H1 (cell line): ENCODE results near the gene CBY1. TPM values are rescaled to one million over a fixed set of nuclear protein-coding genes. Genes with fewer than 3 reads are reported as not detected.

Source experiments
- CTCF ChIA-PET: fragments of 300-600 bp; sonication (Branson Sonifier 250); formaldehyde crosslinking; loops from one replicate; lab custom pipeline; 2021; ENCODE audit not compliant: partially characterized antibody; lab: Charles Lee
- POLR2A ChIA-PET: fragments of 300-600 bp; sonication (Branson Sonifier 250); formaldehyde crosslinking; loops from one replicate; lab custom pipeline; 2021; ENCODE audit warnings: inconsistent platforms; ENCODE audit not compliant: partially characterized antibody; lab: Charles Lee
- DNase-seq, 2 experiments: peaks; one replicate each; pipeline versions ENCODE4 v3.0.0 to v3.0.0-alpha.2; 2010 to 2022; ENCODE audit warnings: low spot score in 2 of 2, low read depth in 1 of 2, mixed read lengths in 1 of 2
- FAIRE-seq: peaks from 2 replicates; lab custom pipeline; 2011; peaks lifted over from hg19 to GRCh38; lab: Jason Lieb, UNC
- H2AFZ ChIP-seq: 2 replicates; pipeline ENCODE4 v1.8.1; 2012; ENCODE audit warnings: low read length, inconsistent platforms
- H2AK5ac ChIP-seq: 2 replicates; pipeline ENCODE4 v1.6.1; 2013; ENCODE audit warnings: low read depth, low read length
- H2BK120ac ChIP-seq: replicated peaks from 2 replicates; pipeline ENCODE3; 2013; ENCODE audit warnings: low read depth, low read length, inconsistent platforms
- H2BK12ac ChIP-seq: 2 replicates; pipeline ENCODE4 v1.6.1; 2013; ENCODE audit warnings: low read depth, low read length
- H2BK15ac ChIP-seq: 2 replicates; pipeline ENCODE4 v1.6.1; 2013; ENCODE audit warnings: low read length
- H2BK20ac ChIP-seq: 2 replicates; pipeline ENCODE4 v1.6.1; 2013; ENCODE audit warnings: low read length
- H2BK5ac ChIP-seq: 2 replicates; pipeline ENCODE4 v1.6.1; 2013; ENCODE audit warnings: low read depth, low read length
- H3K14ac ChIP-seq: 2 replicates; pipeline ENCODE4 v1.6.1; 2013; ENCODE audit warnings: inconsistent platforms; ENCODE audit not compliant: insufficient read length
- H3K18ac ChIP-seq: 2 replicates; pipeline ENCODE4 v1.6.1; 2013; ENCODE audit warnings: low read length; ENCODE audit errors: extremely low read depth
- H3K23ac ChIP-seq: 2 replicates; pipeline ENCODE4 v1.6.1; 2013; ENCODE audit warnings: inconsistent platforms; ENCODE audit not compliant: insufficient read length
- H3K23me2 ChIP-seq: 2 replicates; pipeline ENCODE4 v1.6.1; 2013; ENCODE audit warnings: low read depth, low read length
- H3K27ac ChIP-seq: 2 replicates; pipeline ENCODE4 v1.6.1; 2011; ENCODE audit warnings: low read depth, low read length, inconsistent platforms
- H3K27me3 ChIP-seq, 4 experiments: replicated peaks in 1 of 4; 1 replicate in 1 of 4; 2 replicates in 3 of 4; pipeline versions ENCODE4 v1.6.1 to v1.8.1; 2011 to 2013; ENCODE audit warnings: low read length in 3 of 4, mild to moderate bottlenecking in 3 of 4, inconsistent platforms in 2 of 4, mixed read lengths in 2 of 4, moderate library complexity in 1 of 4; ENCODE audit not compliant: control insufficient read depth in 3 of 4, insufficient read depth in 3 of 4; ENCODE audit errors: extremely low read depth in 1 of 4
- H3K36me3 ChIP-seq, 4 experiments: 2 replicates each; pipeline versions ENCODE4 v1.6.1 to v1.8.1; 2011 to 2013; ENCODE audit warnings: mild to moderate bottlenecking in 4 of 4, low read length in 3 of 4, moderate library complexity in 2 of 4, control low read depth in 1 of 4, inconsistent platforms in 1 of 4; ENCODE audit not compliant: insufficient read depth in 4 of 4, control insufficient read depth in 2 of 4
- H3K4ac ChIP-seq: replicated peaks from 2 replicates; pipeline ENCODE3; 2013; ENCODE audit warnings: low read length, low read depth, mixed read lengths, inconsistent platforms; ENCODE audit not compliant: insufficient read length
- H3K4me1 ChIP-seq, 4 experiments: replicated peaks in 1 of 4; 1 replicate in 1 of 4; 2 replicates in 3 of 4; pipeline versions ENCODE4 v1.6.1 to v1.8.1; 2011 to 2013; ENCODE audit warnings: low read length in 3 of 4, inconsistent platforms in 2 of 4, mixed read lengths in 1 of 4; ENCODE audit not compliant: insufficient read depth in 4 of 4, control insufficient read depth in 3 of 4
- H3K4me2 ChIP-seq, 2 experiments: 2 replicates each; pipeline versions ENCODE4 v1.6.1 to v1.8.1; 2011 to 2013; ENCODE audit warnings: low read depth in 2 of 2, low read length in 2 of 2, control low read depth in 1 of 2, inconsistent platforms in 1 of 2, mild to moderate bottlenecking in 1 of 2; ENCODE audit not compliant: insufficient read depth in 1 of 2
- H3K4me3 ChIP-seq, 4 experiments: fragments of 200-600, 300-600 bp in 1 of 4; sonication (generic), shearing (Covaris generic), sonication (Bioruptor Twin) in 1 of 4; 2 replicates each; pipeline versions ENCODE4 v1.5.1 to v1.8.1; 2011 to 2016; ENCODE audit warnings: low read length in 4 of 4, low read depth in 3 of 4, control low read depth in 2 of 4, inconsistent platforms in 2 of 4, mild to moderate bottlenecking in 2 of 4, mixed read lengths in 1 of 4, moderate library complexity in 1 of 4; ENCODE audit not compliant: insufficient read depth in 2 of 4; ENCODE audit errors: extremely low read depth in 1 of 4
- H3K56ac ChIP-seq: replicated peaks from 2 replicates; pipeline ENCODE3; 2013; ENCODE audit warnings: low read depth, mild to moderate bottlenecking, mixed read lengths, low read length, inconsistent platforms; ENCODE audit not compliant: insufficient read length
- H3K79me1 ChIP-seq: 2 replicates; pipeline ENCODE4 v1.6.1; 2013; ENCODE audit warnings: low read depth, low read length, control low read depth
- H3K79me2 ChIP-seq, 2 experiments: 2 replicates each; pipeline versions ENCODE4 v1.6.1 to v1.8.1; 2012 to 2013; ENCODE audit warnings: low read length in 2 of 2, mild to moderate bottlenecking in 2 of 2, inconsistent platforms in 1 of 2; ENCODE audit not compliant: insufficient read depth in 2 of 2, control insufficient read depth in 1 of 2
- H3K9ac ChIP-seq, 4 experiments: replicated peaks in 1 of 4; 1 replicate in 1 of 4; 2 replicates in 3 of 4; pipeline versions ENCODE4 v1.6.1 to v1.8.1; 2011 to 2013; ENCODE audit warnings: low read depth in 3 of 4, low read length in 3 of 4, control low read depth in 2 of 4, mild to moderate bottlenecking in 2 of 4, moderate library complexity in 2 of 4, inconsistent platforms in 1 of 4; ENCODE audit errors: extremely low read depth in 1 of 4
- H3K9me3 ChIP-seq, 2 experiments: 2 replicates each; pipeline versions ENCODE4 v1.6.1 to v1.8.1; 2012 to 2013; ENCODE audit warnings: mild to moderate bottlenecking in 2 of 2, moderate library complexity in 2 of 2, control low read depth in 1 of 2, inconsistent platforms in 1 of 2, low read depth in 1 of 2, low read length in 1 of 2, mixed read lengths in 1 of 2; ENCODE audit not compliant: insufficient read depth in 2 of 2
- H4K20me1 ChIP-seq, 2 experiments: replicated peaks in 1 of 2; 2 replicates each; pipeline versions ENCODE3 to v1.8.1; 2011 to 2013; ENCODE audit warnings: inconsistent platforms in 2 of 2, low read length in 2 of 2, mild to moderate bottlenecking in 1 of 2; ENCODE audit not compliant: insufficient read depth in 2 of 2, control insufficient read depth in 1 of 2
- H4K5ac ChIP-seq: 2 replicates; pipeline ENCODE4 v1.6.1; 2013; ENCODE audit warnings: low read length, low read depth, mixed read lengths, inconsistent platforms; ENCODE audit not compliant: insufficient read length
- H4K8ac ChIP-seq: 2 replicates; pipeline ENCODE4 v1.8.0; 2013; ENCODE audit warnings: mild to moderate bottlenecking, moderate library complexity, low read length, inconsistent platforms; ENCODE audit not compliant: insufficient read depth; ENCODE audit errors: extremely low read depth
- H4K91ac ChIP-seq: replicated peaks from 2 replicates; pipeline ENCODE3; 2013; ENCODE audit warnings: low read length, mixed read lengths, inconsistent platforms; ENCODE audit not compliant: insufficient read length
- BCL11A ChIP-seq, 2 experiments: IDR thresholded peaks; one replicate each; pipeline ENCODE4 v1.6.1; 2011; ENCODE audit warnings: low read depth in 2 of 2, low read length in 2 of 2, mild to moderate bottlenecking in 2 of 2
- CEBPB ChIP-seq: IDR thresholded peaks from 2 replicates; pipeline ENCODE4 v1.6.1; 2012; ENCODE audit warnings: low read depth, low read length
- CREB1 ChIP-seq: IDR thresholded peaks from 2 replicates; pipeline ENCODE4 v1.6.1; 2012; ENCODE audit warnings: inconsistent platforms
- FOSL1 ChIP-seq: IDR thresholded peaks from 2 replicates; pipeline ENCODE4 v1.6.1; 2011; ENCODE audit warnings: mild to moderate bottlenecking, low read depth, low read length, moderate library complexity; ENCODE audit not compliant: insufficient read depth
- RAD21 ChIP-seq, 2 experiments: IDR thresholded peaks in 1 of 2; conservative IDR thresholded peaks in 1 of 2; 2 replicates each; pipeline ENCODE4 v1.6.1; 2011; ENCODE audit warnings: low read depth in 2 of 2, low read length in 2 of 2, improper control_type of control experiment in 1 of 2, inconsistent platforms in 1 of 2, mild to moderate bottlenecking in 1 of 2, moderate library complexity in 1 of 2
- SIN3A ChIP-seq, 2 experiments: IDR thresholded peaks in 1 of 2; conservative IDR thresholded peaks in 1 of 2; 2 replicates each; pipeline ENCODE4 v1.6.1; 2011 to 2012; ENCODE audit warnings: low read length in 2 of 2, improper control_type of control experiment in 1 of 2, low read depth in 1 of 2, mild to moderate bottlenecking in 1 of 2
- SIX5 ChIP-seq: IDR thresholded peaks from 2 replicates; pipeline ENCODE4 v1.6.1; 2011; ENCODE audit warnings: mild to moderate bottlenecking, low read depth, low read length
- SP4 ChIP-seq: IDR thresholded peaks from 2 replicates; pipeline ENCODE4 v1.6.1; 2012; ENCODE audit warnings: low read length, inconsistent platforms
- SRF ChIP-seq: IDR thresholded peaks from 2 replicates; pipeline ENCODE4 v1.6.1; 2011; ENCODE audit warnings: mild to moderate bottlenecking, low read depth, low read length, moderate library complexity
- WGBS, 2 experiments: shearing (Covaris generic) in 1 of 2; methylation state at CpG; one replicate each; pipeline versions ENCODE4 v1.1.6 to v1.1.7; 2013 to 2015; ENCODE audit warnings: low lambda C conversion rate in 2 of 2, mixed read lengths in 2 of 2, inconsistent platforms in 1 of 2, low coverage in 1 of 2, missing lambda C conversion rate in 1 of 2; ENCODE audit not compliant: insufficient replicate concordance in 2 of 2, insufficient coverage in 1 of 2, insufficient read length in 1 of 2; ENCODE audit errors: extremely low coverage in 1 of 2, missing lambda C conversion rate in 1 of 2; 5-methylcytosine and 5-hydroxymethylcytosine counted together
- polyA plus RNA-seq, 7 experiments: library from polyadenylated mRNA; depleted of rRNA in 3 of 7; stranded (reverse) in 5 of 7; unstranded in 2 of 7; fragments of >200 nt in 5 of 7; fragments of 200-250 nt in 2 of 7; gene quantifications; 1 replicate in 5 of 7; 2 replicates in 1 of 7; 4 replicates in 1 of 7; pipeline versions ENCODE4 v1.2.1 to v1.2.3, GENCODE V29; 2011 to 2013; ENCODE audit warnings: missing spikeins in 2 of 7, mixed read lengths in 2 of 7
- total RNA-seq: library from RNA; stranded (reverse); fragmentation: NEBNext Ultra II Directional; extraction: Animal tissue kit (Norgen Biotek cat#: 25700); gene quantifications from 2 replicates; pipeline ENCODE4 v1.2.1, GENCODE V29; 2021
- TF ChIP-seq, protein P1 (sequence below): IDR thresholded peaks from 2 replicates; pipeline ENCODE4 v1.6.1; 2011; ENCODE audit warnings: low read length, improper control_type of control experiment

Gene CBY1
- total and polyA plus RNA-seq, 2 of the 8 experiments (the other 6 are each of a cell fraction or from before 2014, with no cell fraction given): 23.2 to 30.2 TPM

GRCh38 chr22:38709306-38709705 lies 52.9 kb downstream of the CBY1 start:
- TF ChIP-seq CREB1: no peak
- no peak for TF ChIP-seq SIN3A (conservative IDR thresholded peaks at IDR 0.05 in 1 of 2, IDR thresholded peaks at IDR 0.05 in 1 of 2; ENCODE audit: low read depth in 1 of 2, low read length in 2 of 2)
- TF ChIP-seq CEBPB: no peak
- TF ChIP-seq FOSL1: no peak
- TF ChIP-seq, protein P1, sequence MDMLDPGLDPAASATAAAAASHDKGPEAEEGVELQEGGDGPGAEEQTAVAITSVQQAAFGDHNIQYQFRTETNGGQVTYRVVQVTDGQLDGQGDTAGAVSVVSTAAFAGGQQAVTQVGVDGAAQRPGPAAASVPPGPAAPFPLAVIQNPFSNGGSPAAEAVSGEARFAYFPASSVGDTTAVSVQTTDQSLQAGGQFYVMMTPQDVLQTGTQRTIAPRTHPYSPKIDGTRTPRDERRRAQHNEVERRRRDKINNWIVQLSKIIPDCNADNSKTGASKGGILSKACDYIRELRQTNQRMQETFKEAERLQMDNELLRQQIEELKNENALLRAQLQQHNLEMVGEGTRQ: no peak
- no peak for TF ChIP-seq BCL11A (IDR thresholded peaks at IDR 0.05; ENCODE audit: low read depth in 2 of 2, low read length in 2 of 2)
- no peak for TF ChIP-seq SRF
- TF ChIP-seq RAD21 (IDR thresholded peaks at IDR 0.05 in 1 of 2, conservative IDR thresholded peaks at IDR 0.05 in 1 of 2; ENCODE audit: low read depth in 2 of 2, low read length in 2 of 2): no peak
- TF ChIP-seq SIX5: no peak
- no peak for TF ChIP-seq SP4
- 85% methylated on average over 3 of the region's 3 CpGs; no CpG with 5 or more reads in 1 of the 2 experiments for WGBS, 2 experiments

More at GRCh38 chr22:38709306-38709705, 52.9 kb downstream of the CBY1 start:
- CTCF ChIA-PET: interaction anchor here (1.1 to 1.8 kb wide), 4 partner anchors 9 to 23 kb away, joined by 4 to 5 read pairs (median 5); no protein-coding TSS in a partner anchor
- peaks cover 11 to 24% (median 18%) of the 10 kb centered on the region in 4 experiments; a peak in 6 of 7 replicates for H3K4me1 ChIP-seq
- no peak overlapping the region for H3K27ac ChIP-seq
- no peak overlapping the region for H2AFZ ChIP-seq
- H2BK12ac ChIP-seq: no peak overlapping the region
- no peak for FAIRE-seq
- no peak overlapping the region for H3K18ac ChIP-seq
- no peak overlapping the region for H2BK20ac ChIP-seq
- no peaks in the 10 kb centered on the region for H3K27me3 ChIP-seq
- H3K9ac ChIP-seq: no peak overlapping the region
- H3K14ac ChIP-seq: no peak overlapping the region
- no peak overlapping the region for H4K8ac ChIP-seq
- H3K4me3 ChIP-seq: no peak overlapping the region
- H3K79me2 ChIP-seq: peaks cover 29 to 81% of the 10 kb centered on the region in 2 experiments
- no peak overlapping the region for H4K91ac ChIP-seq
- no peak overlapping the region for H3K56ac ChIP-seq
- H3K9me3 ChIP-seq: no peaks in the 10 kb centered on the region
- no peak overlapping the region for H2BK120ac ChIP-seq
- H4K5ac ChIP-seq: no peak overlapping the region
- POLR2A ChIA-PET: interaction anchor here (0.7 to 5.6 kb wide), 4 partner anchors 7 to 27 kb away, joined by 3 to 39 read pairs (median 4); partner anchors contain the start of gene TOMM22
- H3K79me1 ChIP-seq: peaks cover 14% of the 10 kb centered on the region
- no peak overlapping the region for H2BK15ac ChIP-seq
- H4K20me1 ChIP-seq: peaks cover 19 to 25% of the 10 kb centered on the region in 2 experiments
- H2BK5ac ChIP-seq: no peak overlapping the region
- H3K4me2 ChIP-seq: no peak overlapping the region
- H3K36me3 ChIP-seq: peaks cover 0 to 17% (median 6%) of the 10 kb centered on the region in 4 experiments; a peak in 4 of 8 replicates
- H3K23ac ChIP-seq: no peak overlapping the region
- no peak for DNase-seq
- H3K4ac ChIP-seq: no peak overlapping the region
- H3K23me2 ChIP-seq: peaks cover 7% of the 10 kb centered on the region
- no peak overlapping the region for H2AK5ac ChIP-seq
